Non-pigmented ciliary epithelial cell (primary cell): ENCODE measurements around the gene ARID5A.

Experiments
- DNase-seq: peaks from one replicate; pipeline ENCODE4 v3.0.0-alpha.2; 2010; ENCODE audit warnings: low read depth

The ARID5A gene

GRCh38 chr2:96528006-96528699, 8.4 kb upstream of the ARID5A start:
- no peak for DNase-seq

- no peak for DNase-seq
Measured at GRCh38 chr2:96528700-96529375, 7.7 kb upstream of the ARID5A start.

GRCh38 chr2:96529376-96530143, 7.0 kb upstream of the ARID5A start:
- no peak for DNase-seq

GRCh38 chr2:96530144-96530430, 6.5 kb upstream of the ARID5A start:
- no peak for DNase-seq

GRCh38 chr2:96530474-96531357, 5.8 kb upstream of the ARID5A start:
- DNase-seq, result no peak

- DNase-seq, result no peak
Measured at GRCh38 chr2:96531366-96531765, 5.2 kb upstream of the ARID5A start.

- DNase-seq, result peak; percentile 98
Measured at GRCh38 chr2:96531872-96532505, 4.6 kb upstream of the ARID5A start.

GRCh38 chr2:96532641-96533291, 3.8 kb upstream of the ARID5A start:
- DNase-seq, result no peak

- no peak for DNase-seq
Measured at GRCh38 chr2:96533292-96534073, 3.1 kb upstream of the ARID5A start.

- no peak for DNase-seq
Measured at GRCh38 chr2:96534141-96534540, 2.4 kb upstream of the ARID5A start.

GRCh38 chr2:96534701-96535181, 1.8 kb upstream of the ARID5A start:
- DNase-seq, result no peak

- DNase-seq, result no peak
Measured at GRCh38 chr2:96535331-96535730, 1.2 kb upstream of the ARID5A start.

- DNase-seq, result no peak
Measured at GRCh38 chr2:96537066-96537733, 648 bp downstream of the ARID5A start.

- DNase-seq, result no peak
Measured at GRCh38 chr2:96537734-96538486, 1.4 kb downstream of the ARID5A start.

GRCh38 chr2:96538487-96539214, 2.1 kb downstream of the ARID5A start:
- DNase-seq, result no peak

GRCh38 chr2:96539215-96539920, 2.8 kb downstream of the ARID5A start:
- no peak for DNase-seq

GRCh38 chr2:96540136-96540535, 3.6 kb downstream of the ARID5A start:
- DNase-seq, result no peak
